H1 (cell line): ENCODE measurements around the gene CACNA1C. TPM values are rescaled to one million over a fixed set of nuclear protein-coding genes. Genes with fewer than 3 reads are reported as not detected.

Source experiments
- CTCF ChIA-PET: fragments of 300-600 bp; sonication (Branson Sonifier 250); formaldehyde crosslinking; loops from one replicate; lab custom pipeline; 2021; ENCODE audit not compliant: partially characterized antibody; lab: Charles Lee
- POLR2A ChIA-PET: fragments of 300-600 bp; sonication (Branson Sonifier 250); formaldehyde crosslinking; loops from one replicate; lab custom pipeline; 2021; ENCODE audit warnings: inconsistent platforms; ENCODE audit not compliant: partially characterized antibody; lab: Charles Lee
- DNase-seq, 2 experiments: peaks; one replicate each; pipeline versions ENCODE4 v3.0.0 to v3.0.0-alpha.2; 2010 to 2022; ENCODE audit warnings: low spot score in 2 of 2, low read depth in 1 of 2, mixed read lengths in 1 of 2
- FAIRE-seq: peaks from 2 replicates; lab custom pipeline; 2011; peaks lifted over from hg19 to GRCh38; lab: Jason Lieb, UNC
- H2AFZ ChIP-seq: 2 replicates; pipeline ENCODE4 v1.8.1; 2012; ENCODE audit warnings: low read length, inconsistent platforms
- H2AK5ac ChIP-seq: 2 replicates; pipeline ENCODE4 v1.6.1; 2013; ENCODE audit warnings: low read depth, low read length
- H2BK120ac ChIP-seq: replicated peaks from 2 replicates; pipeline ENCODE3; 2013; ENCODE audit warnings: low read depth, low read length, inconsistent platforms
- H2BK12ac ChIP-seq: 2 replicates; pipeline ENCODE4 v1.6.1; 2013; ENCODE audit warnings: low read depth, low read length
- H2BK15ac ChIP-seq: 2 replicates; pipeline ENCODE4 v1.6.1; 2013; ENCODE audit warnings: low read length
- H2BK20ac ChIP-seq: 2 replicates; pipeline ENCODE4 v1.6.1; 2013; ENCODE audit warnings: low read length
- H2BK5ac ChIP-seq: 2 replicates; pipeline ENCODE4 v1.6.1; 2013; ENCODE audit warnings: low read depth, low read length
- H3K14ac ChIP-seq: 2 replicates; pipeline ENCODE4 v1.6.1; 2013; ENCODE audit warnings: inconsistent platforms; ENCODE audit not compliant: insufficient read length
- H3K18ac ChIP-seq: 2 replicates; pipeline ENCODE4 v1.6.1; 2013; ENCODE audit warnings: low read length; ENCODE audit errors: extremely low read depth
- H3K23ac ChIP-seq: 2 replicates; pipeline ENCODE4 v1.6.1; 2013; ENCODE audit warnings: inconsistent platforms; ENCODE audit not compliant: insufficient read length
- H3K23me2 ChIP-seq: 2 replicates; pipeline ENCODE4 v1.6.1; 2013; ENCODE audit warnings: low read depth, low read length
- H3K27ac ChIP-seq: 2 replicates; pipeline ENCODE4 v1.6.1; 2011; ENCODE audit warnings: low read depth, low read length, inconsistent platforms
- H3K27me3 ChIP-seq, 4 experiments: replicated peaks in 1 of 4; 1 replicate in 1 of 4; 2 replicates in 3 of 4; pipeline versions ENCODE4 v1.6.1 to v1.8.1; 2011 to 2013; ENCODE audit warnings: low read length in 3 of 4, mild to moderate bottlenecking in 3 of 4, inconsistent platforms in 2 of 4, mixed read lengths in 2 of 4, moderate library complexity in 1 of 4; ENCODE audit not compliant: control insufficient read depth in 3 of 4, insufficient read depth in 3 of 4; ENCODE audit errors: extremely low read depth in 1 of 4
- H3K36me3 ChIP-seq, 4 experiments: 2 replicates each; pipeline versions ENCODE4 v1.6.1 to v1.8.1; 2011 to 2013; ENCODE audit warnings: mild to moderate bottlenecking in 4 of 4, low read length in 3 of 4, moderate library complexity in 2 of 4, control low read depth in 1 of 4, inconsistent platforms in 1 of 4; ENCODE audit not compliant: insufficient read depth in 4 of 4, control insufficient read depth in 2 of 4
- H3K4ac ChIP-seq: replicated peaks from 2 replicates; pipeline ENCODE3; 2013; ENCODE audit warnings: low read length, low read depth, mixed read lengths, inconsistent platforms; ENCODE audit not compliant: insufficient read length
- H3K4me1 ChIP-seq, 4 experiments: replicated peaks in 1 of 4; 1 replicate in 1 of 4; 2 replicates in 3 of 4; pipeline versions ENCODE4 v1.6.1 to v1.8.1; 2011 to 2013; ENCODE audit warnings: low read length in 3 of 4, inconsistent platforms in 2 of 4, mixed read lengths in 1 of 4; ENCODE audit not compliant: insufficient read depth in 4 of 4, control insufficient read depth in 3 of 4
- H3K4me2 ChIP-seq, 2 experiments: 2 replicates each; pipeline versions ENCODE4 v1.6.1 to v1.8.1; 2011 to 2013; ENCODE audit warnings: low read depth in 2 of 2, low read length in 2 of 2, control low read depth in 1 of 2, inconsistent platforms in 1 of 2, mild to moderate bottlenecking in 1 of 2; ENCODE audit not compliant: insufficient read depth in 1 of 2
- H3K4me3 ChIP-seq, 4 experiments: fragments of 200-600, 300-600 bp in 1 of 4; sonication (generic), shearing (Covaris generic), sonication (Bioruptor Twin) in 1 of 4; 2 replicates each; pipeline versions ENCODE4 v1.5.1 to v1.8.1; 2011 to 2016; ENCODE audit warnings: low read length in 4 of 4, low read depth in 3 of 4, control low read depth in 2 of 4, inconsistent platforms in 2 of 4, mild to moderate bottlenecking in 2 of 4, mixed read lengths in 1 of 4, moderate library complexity in 1 of 4; ENCODE audit not compliant: insufficient read depth in 2 of 4; ENCODE audit errors: extremely low read depth in 1 of 4
- H3K56ac ChIP-seq: replicated peaks from 2 replicates; pipeline ENCODE3; 2013; ENCODE audit warnings: low read depth, mild to moderate bottlenecking, mixed read lengths, low read length, inconsistent platforms; ENCODE audit not compliant: insufficient read length
- H3K79me1 ChIP-seq: 2 replicates; pipeline ENCODE4 v1.6.1; 2013; ENCODE audit warnings: low read depth, low read length, control low read depth
- H3K79me2 ChIP-seq, 2 experiments: 2 replicates each; pipeline versions ENCODE4 v1.6.1 to v1.8.1; 2012 to 2013; ENCODE audit warnings: low read length in 2 of 2, mild to moderate bottlenecking in 2 of 2, inconsistent platforms in 1 of 2; ENCODE audit not compliant: insufficient read depth in 2 of 2, control insufficient read depth in 1 of 2
- H3K9ac ChIP-seq, 4 experiments: replicated peaks in 1 of 4; 1 replicate in 1 of 4; 2 replicates in 3 of 4; pipeline versions ENCODE4 v1.6.1 to v1.8.1; 2011 to 2013; ENCODE audit warnings: low read depth in 3 of 4, low read length in 3 of 4, control low read depth in 2 of 4, mild to moderate bottlenecking in 2 of 4, moderate library complexity in 2 of 4, inconsistent platforms in 1 of 4; ENCODE audit errors: extremely low read depth in 1 of 4
- H3K9me3 ChIP-seq, 2 experiments: 2 replicates each; pipeline versions ENCODE4 v1.6.1 to v1.8.1; 2012 to 2013; ENCODE audit warnings: mild to moderate bottlenecking in 2 of 2, moderate library complexity in 2 of 2, control low read depth in 1 of 2, inconsistent platforms in 1 of 2, low read depth in 1 of 2, low read length in 1 of 2, mixed read lengths in 1 of 2; ENCODE audit not compliant: insufficient read depth in 2 of 2
- H4K20me1 ChIP-seq, 2 experiments: replicated peaks in 1 of 2; 2 replicates each; pipeline versions ENCODE3 to v1.8.1; 2011 to 2013; ENCODE audit warnings: inconsistent platforms in 2 of 2, low read length in 2 of 2, mild to moderate bottlenecking in 1 of 2; ENCODE audit not compliant: insufficient read depth in 2 of 2, control insufficient read depth in 1 of 2
- H4K5ac ChIP-seq: 2 replicates; pipeline ENCODE4 v1.6.1; 2013; ENCODE audit warnings: low read length, low read depth, mixed read lengths, inconsistent platforms; ENCODE audit not compliant: insufficient read length
- H4K8ac ChIP-seq: 2 replicates; pipeline ENCODE4 v1.8.0; 2013; ENCODE audit warnings: mild to moderate bottlenecking, moderate library complexity, low read length, inconsistent platforms; ENCODE audit not compliant: insufficient read depth; ENCODE audit errors: extremely low read depth
- H4K91ac ChIP-seq: replicated peaks from 2 replicates; pipeline ENCODE3; 2013; ENCODE audit warnings: low read length, mixed read lengths, inconsistent platforms; ENCODE audit not compliant: insufficient read length
- CBX8 ChIP-seq: fragments of 300-800, 300-1000 bp; sonication (generic); IDR thresholded peaks from 2 replicates; pipeline ENCODE4 v1.7.1; 2016; ENCODE audit warnings: low read depth, low read length, borderline replicate concordance
- EGR1 ChIP-seq: IDR thresholded peaks from 2 replicates; pipeline ENCODE4 v1.6.1; 2011; ENCODE audit warnings: low read depth, low read length, borderline replicate concordance
- FOSL1 ChIP-seq: IDR thresholded peaks from 2 replicates; pipeline ENCODE4 v1.6.1; 2011; ENCODE audit warnings: mild to moderate bottlenecking, low read depth, low read length, moderate library complexity; ENCODE audit not compliant: insufficient read depth
- GTF2F1 ChIP-seq: IDR thresholded peaks from 2 replicates; pipeline ENCODE4 v1.6.1; 2012; ENCODE audit warnings: low read depth, low read length, improper control_type of control experiment, borderline replicate concordance
- RXRA ChIP-seq: IDR thresholded peaks from 2 replicates; pipeline ENCODE4 v1.6.1; 2011; ENCODE audit warnings: low read depth, mild to moderate bottlenecking, low read length, moderate library complexity; ENCODE audit not compliant: insufficient read depth
- SAP30 ChIP-seq: fragments of 300-600 bp; sonication (generic); IDR thresholded peaks from 2 replicates; pipeline ENCODE4 v1.7.1; 2012; ENCODE audit warnings: low read length, moderate library complexity, mild to moderate bottlenecking, inconsistent platforms; ENCODE audit not compliant: insufficient read depth, insufficient replicate concordance
- SIX5 ChIP-seq: IDR thresholded peaks from 2 replicates; pipeline ENCODE4 v1.6.1; 2011; ENCODE audit warnings: mild to moderate bottlenecking, low read depth, low read length
- SRF ChIP-seq: IDR thresholded peaks from 2 replicates; pipeline ENCODE4 v1.6.1; 2011; ENCODE audit warnings: mild to moderate bottlenecking, low read depth, low read length, moderate library complexity
- ZNF274 ChIP-seq: IDR thresholded peaks from 2 replicates; pipeline ENCODE4 v1.7.0; 2012; ENCODE audit warnings: low read length, borderline replicate concordance; ENCODE audit errors: extremely low read depth
- WGBS, 2 experiments: shearing (Covaris generic) in 1 of 2; methylation state at CpG; one replicate each; pipeline versions ENCODE4 v1.1.6 to v1.1.7; 2013 to 2015; ENCODE audit warnings: low lambda C conversion rate in 2 of 2, mixed read lengths in 2 of 2, inconsistent platforms in 1 of 2, low coverage in 1 of 2, missing lambda C conversion rate in 1 of 2; ENCODE audit not compliant: insufficient replicate concordance in 2 of 2, insufficient coverage in 1 of 2, insufficient read length in 1 of 2; ENCODE audit errors: extremely low coverage in 1 of 2, missing lambda C conversion rate in 1 of 2; 5-methylcytosine and 5-hydroxymethylcytosine counted together
- polyA plus RNA-seq, 7 experiments: library from polyadenylated mRNA; depleted of rRNA in 3 of 7; stranded (reverse) in 5 of 7; unstranded in 2 of 7; fragments of >200 nt in 5 of 7; fragments of 200-250 nt in 2 of 7; gene quantifications; 1 replicate in 5 of 7; 2 replicates in 1 of 7; 4 replicates in 1 of 7; pipeline versions ENCODE4 v1.2.1 to v1.2.3, GENCODE V29; 2011 to 2013; ENCODE audit warnings: missing spikeins in 2 of 7, mixed read lengths in 2 of 7
- total RNA-seq: library from RNA; stranded (reverse); fragmentation: NEBNext Ultra II Directional; extraction: Animal tissue kit (Norgen Biotek cat#: 25700); gene quantifications from 2 replicates; pipeline ENCODE4 v1.2.1, GENCODE V29; 2021
- TF ChIP-seq, protein P1 (sequence below): IDR thresholded peaks from 2 replicates; pipeline ENCODE4 v1.6.1; 2011; ENCODE audit warnings: low read length, improper control_type of control experiment

CACNA1C gene
- total and polyA plus RNA-seq, 2 of the 8 experiments (the other 6 are each of a cell fraction or from before 2014, with no cell fraction given) = 1.3 TPM

DNA sequence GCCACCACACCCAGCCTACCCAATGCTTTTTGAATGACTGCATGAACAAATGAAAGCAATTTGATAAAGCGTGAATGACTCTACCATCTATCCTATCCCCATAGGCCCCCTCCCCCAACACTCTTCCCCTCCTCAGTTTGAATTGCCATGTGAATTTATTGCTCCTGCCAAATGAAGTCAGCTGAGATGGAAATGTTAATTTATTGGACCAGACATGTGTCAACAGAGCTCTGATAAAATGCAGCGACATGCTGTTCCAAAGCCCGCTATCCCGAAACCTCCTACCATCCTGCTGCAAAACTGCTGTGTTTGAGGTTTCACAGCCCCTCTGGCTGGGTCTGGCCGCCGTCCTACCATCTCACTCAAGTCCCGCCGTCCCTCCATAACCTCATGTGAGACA lies 360.5 kb downstream of the CACNA1C start:
- DNase-seq = no peak
- no peak overlapping the region for H3K18ac ChIP-seq
- no peaks in the 10 kb centered on the region for H3K27me3 ChIP-seq
- H3K79me1 ChIP-seq = no peaks in the 10 kb centered on the region
- H3K23me2 ChIP-seq = no peaks in the 10 kb centered on the region
- no peaks in the 10 kb centered on the region for H4K20me1 ChIP-seq
- no peaks in the 10 kb centered on the region for H3K79me2 ChIP-seq
- no peak overlapping the region for H3K9ac ChIP-seq
- H3K4ac ChIP-seq = peak overlapping the region; percentile 38
- CTCF ChIA-PET = interaction anchor here (1.0 to 10.7 kb wide), 7 partner anchors 10 to 211 kb away, joined by 3 to 94 read pairs (median 5); no protein-coding TSS in a partner anchor
- H2AK5ac ChIP-seq = no peak overlapping the region
- H2BK20ac ChIP-seq = peak overlapping the region; percentile 67; the same call in 1 of the 2 replicates
- no peaks in the 10 kb centered on the region for H3K9me3 ChIP-seq
- no peak overlapping the region for H3K23ac ChIP-seq
- no peaks in the 10 kb centered on the region for H3K36me3 ChIP-seq
- H4K8ac ChIP-seq = no peak overlapping the region
- no peak overlapping the region for H4K5ac ChIP-seq
- H2BK15ac ChIP-seq = no peak overlapping the region
- 97% methylated on average over 8 of the region's 8 CpGs; no CpG with 5 or more reads in 1 of the 2 experiments for whole genome bisulfite sequencing, 2 experiments
- POLR2A ChIA-PET = interaction anchor here (1.5 kb wide), 1 partner anchor 188 kb away, joined by 3 read pairs; no protein-coding TSS in a partner anchor
- H3K14ac ChIP-seq = no peak overlapping the region
- FAIRE-seq = no peak
- no peak overlapping the region for H2BK5ac ChIP-seq
- H3K4me1 ChIP-seq = peaks cover 5 to 32% (median 20%) of the 10 kb centered on the region in 4 experiments
- H4K91ac ChIP-seq = no peak overlapping the region
- no peak overlapping the region for H3K27ac ChIP-seq
- no peak overlapping the region for H2AFZ ChIP-seq
- H2BK120ac ChIP-seq = no peak overlapping the region
- H3K4me2 ChIP-seq = no peak overlapping the region
- H3K4me3 ChIP-seq = no peak overlapping the region
- no peak overlapping the region for H3K56ac ChIP-seq
- no peak overlapping the region for H2BK12ac ChIP-seq
- no peak for TF ChIP-seq RXRA
- no peak for TF ChIP-seq GTF2F1
- no peak for TF ChIP-seq SAP30
- no peak for TF ChIP-seq ZNF274
- TF ChIP-seq CBX8 = no peak
- no peak for TF ChIP-seq SIX5
- TF ChIP-seq FOSL1 = no peak
- TF ChIP-seq SRF = no peak
- TF ChIP-seq EGR1 = no peak
- TF ChIP-seq, protein P1, sequence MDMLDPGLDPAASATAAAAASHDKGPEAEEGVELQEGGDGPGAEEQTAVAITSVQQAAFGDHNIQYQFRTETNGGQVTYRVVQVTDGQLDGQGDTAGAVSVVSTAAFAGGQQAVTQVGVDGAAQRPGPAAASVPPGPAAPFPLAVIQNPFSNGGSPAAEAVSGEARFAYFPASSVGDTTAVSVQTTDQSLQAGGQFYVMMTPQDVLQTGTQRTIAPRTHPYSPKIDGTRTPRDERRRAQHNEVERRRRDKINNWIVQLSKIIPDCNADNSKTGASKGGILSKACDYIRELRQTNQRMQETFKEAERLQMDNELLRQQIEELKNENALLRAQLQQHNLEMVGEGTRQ = no peak
